ENCODE data around the gene PIK3CD. TPM values are rescaled to one million over a fixed set of nuclear protein-coding genes. Genes with fewer than 3 reads are reported as not detected.

PIK3CD gene
- total and polyA plus RNA-seq, 2 donors (not counting 3 experiments of a cell fraction or from before 2014, with no cell fraction given) = 3.5 to 5.2 TPM

DNA sequence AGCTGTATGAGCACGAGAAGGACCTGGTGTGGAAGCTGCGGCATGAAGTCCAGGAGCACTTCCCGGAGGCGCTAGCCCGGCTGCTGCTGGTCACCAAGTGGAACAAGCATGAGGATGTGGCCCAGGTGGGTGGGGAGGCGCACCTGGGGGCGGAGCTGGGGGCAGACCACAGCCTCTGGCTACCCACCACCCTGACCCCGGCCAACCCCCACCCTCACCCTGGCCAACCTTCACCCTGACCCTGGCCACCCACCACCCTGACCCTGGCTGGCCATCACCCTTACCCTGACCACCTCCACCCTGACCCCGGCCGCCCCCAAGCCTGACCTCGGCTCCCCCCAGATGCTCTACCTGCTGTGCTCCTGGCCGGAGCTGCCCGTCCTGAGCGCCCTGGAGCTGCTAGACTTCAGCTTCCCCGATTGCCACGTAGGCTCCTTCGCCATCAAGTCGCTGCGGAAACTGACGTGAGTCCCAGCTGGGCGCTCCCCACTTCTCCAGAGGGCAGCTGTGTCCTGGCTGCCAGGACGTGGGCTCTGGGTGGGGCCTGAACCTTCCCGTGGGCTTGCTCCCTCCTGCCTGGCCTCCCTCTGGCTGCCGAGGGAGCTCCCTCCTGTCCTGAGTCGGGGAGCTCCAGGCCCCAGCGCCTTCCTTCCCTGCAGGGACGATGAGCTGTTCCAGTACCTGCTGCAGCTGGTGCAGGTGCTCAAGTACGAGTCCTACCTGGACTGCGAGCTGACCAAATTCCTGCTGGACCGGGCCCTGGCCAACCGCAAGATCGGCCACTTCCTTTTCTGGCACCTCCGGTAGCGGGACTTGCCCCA, 69.5 kb downstream of the PIK3CD start:
- no peak overlapping the region for H3K9ac ChIP-seq (replicated peaks; ENCODE audit: extremely low read depth, insufficient read depth, low read length)

More for the DNA sequence above, 69.5 kb downstream of the PIK3CD start:
- CTCF ChIA-PET = interaction anchor here (0.5 to 4.2 kb wide), 16 partner anchors 9 to 193 kb away, joined by 3 to 35 read pairs (median 6); no protein-coding TSS in a partner anchor
- no peak overlapping the region for H3K27ac ChIP-seq (ENCODE audit: insufficient read depth, low read depth, low read length)
- no peaks in the 10 kb centered on the region for H3K36me3 ChIP-seq (ENCODE audit: control insufficient read depth in 2 of 2, extremely low read depth in 1 of 2, insufficient read depth in 2 of 2, low read length in 2 of 2)
- intact Hi-C loops (cut with micrococcal nuclease) = loop anchor here (1.0 kb wide), 1 partner anchor 146 kb away; no protein-coding TSS in a partner anchor
- H3K4me2 ChIP-seq (ENCODE audit: insufficient read depth, low read length) = no peak overlapping the region
- DNase-seq (ENCODE audit: low read depth, low spot score) = no peak
- H3K9me3 ChIP-seq (replicated peaks; ENCODE audit: control insufficient read depth, insufficient read depth, low read length) = no peaks in the 10 kb centered on the region
- no peaks in the 10 kb centered on the region for H3K9me1 ChIP-seq (replicated peaks; ENCODE audit: control insufficient read depth, extremely low read depth, insufficient read depth, low read length)
- FAIRE-seq = no peak
- no peak overlapping the region for H3K4me3 ChIP-seq (replicated peaks in 1 of 3; ENCODE audit: insufficient read depth in 1 of 3, low read depth in 1 of 3, low read length in 3 of 3)
- no peaks in the 10 kb centered on the region for H4K20me1 ChIP-seq (replicated peaks; ENCODE audit: control insufficient read depth, extremely low read depth, insufficient read depth, low read length)
- H3K4me1 ChIP-seq (ENCODE audit: control insufficient read depth, extremely low read depth, insufficient read depth, low read length) = no peaks in the 10 kb centered on the region
- H2AFZ ChIP-seq (ENCODE audit: low read depth, low read length) = no peak overlapping the region
- dilution Hi-C loops (cut with MboI; ENCODE audit: extremely low pct_ligation_motif_present, low sequenced_read_pairs) = no loop called here
- no peaks in the 10 kb centered on the region for H3K79me2 ChIP-seq (ENCODE audit: control insufficient read depth, insufficient read depth, low read length)
- no peaks in the 10 kb centered on the region for H3K27me3 ChIP-seq (ENCODE audit: control insufficient read depth in 2 of 2, insufficient read depth in 2 of 2, low read length in 2 of 2)
- no peak for TF ChIP-seq JUN (IDR thresholded peaks at IDR 0.05; ENCODE audit: borderline replicate concordance, insufficient read depth, insufficient read length, low read depth)
- TF ChIP-seq, protein P1, sequence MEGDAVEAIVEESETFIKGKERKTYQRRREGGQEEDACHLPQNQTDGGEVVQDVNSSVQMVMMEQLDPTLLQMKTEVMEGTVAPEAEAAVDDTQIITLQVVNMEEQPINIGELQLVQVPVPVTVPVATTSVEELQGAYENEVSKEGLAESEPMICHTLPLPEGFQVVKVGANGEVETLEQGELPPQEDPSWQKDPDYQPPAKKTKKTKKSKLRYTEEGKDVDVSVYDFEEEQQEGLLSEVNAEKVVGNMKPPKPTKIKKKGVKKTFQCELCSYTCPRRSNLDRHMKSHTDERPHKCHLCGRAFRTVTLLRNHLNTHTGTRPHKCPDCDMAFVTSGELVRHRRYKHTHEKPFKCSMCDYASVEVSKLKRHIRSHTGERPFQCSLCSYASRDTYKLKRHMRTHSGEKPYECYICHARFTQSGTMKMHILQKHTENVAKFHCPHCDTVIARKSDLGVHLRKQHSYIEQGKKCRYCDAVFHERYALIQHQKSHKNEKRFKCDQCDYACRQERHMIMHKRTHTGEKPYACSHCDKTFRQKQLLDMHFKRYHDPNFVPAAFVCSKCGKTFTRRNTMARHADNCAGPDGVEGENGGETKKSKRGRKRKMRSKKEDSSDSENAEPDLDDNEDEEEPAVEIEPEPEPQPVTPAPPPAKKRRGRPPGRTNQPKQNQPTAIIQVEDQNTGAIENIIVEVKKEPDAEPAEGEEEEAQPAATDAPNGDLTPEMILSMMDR (IDR thresholded peaks at IDR 0.05; ENCODE audit: extremely low read depth in 1 of 2, insufficient read depth in 1 of 2, low read depth in 1 of 2, low read length in 2 of 2) = no peak
- TF ChIP-seq EZH2 (IDR thresholded peaks at IDR 0.05; ENCODE audit: borderline replicate concordance, low read depth, low read length, severe bottlenecking) = no peak
- TF ChIP-seq, protein P2, sequence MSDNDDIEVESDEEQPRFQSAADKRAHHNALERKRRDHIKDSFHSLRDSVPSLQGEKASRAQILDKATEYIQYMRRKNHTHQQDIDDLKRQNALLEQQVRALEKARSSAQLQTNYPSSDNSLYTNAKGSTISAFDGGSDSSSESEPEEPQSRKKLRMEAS (IDR thresholded peaks at IDR 0.05; ENCODE audit: insufficient read depth, insufficient read length) = no peak
- TF ChIP-seq POLR2AphosphoS5 (IDR thresholded peaks at IDR 0.05; ENCODE audit: insufficient read depth, low read depth, low read length) = no peak
- TF ChIP-seq MYC (IDR thresholded peaks at IDR 0.05; ENCODE audit: low read depth, low read length) = no peak
- no TSS peak for BruUV-seq (replicated peaks)
- POLR2A ChIA-PET = no interaction called here
